GM18526 (cell line): ENCODE results near the gene APOLD1.

Source experiments
- POLR2A ChIP-seq: IDR thresholded peaks from 3 replicates; pipeline ENCODE4 v1.6.1; 2011; ENCODE audit not compliant: insufficient read length; ENCODE audit errors: extremely low read depth

The APOLD1 gene, protein sequence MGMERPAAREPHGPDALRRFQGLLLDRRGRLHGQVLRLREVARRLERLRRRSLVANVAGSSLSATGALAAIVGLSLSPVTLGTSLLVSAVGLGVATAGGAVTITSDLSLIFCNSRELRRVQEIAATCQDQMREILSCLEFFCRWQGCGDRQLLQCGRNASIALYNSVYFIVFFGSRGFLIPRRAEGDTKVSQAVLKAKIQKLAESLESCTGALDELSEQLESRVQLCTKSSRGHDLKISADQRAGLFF

DNA sequence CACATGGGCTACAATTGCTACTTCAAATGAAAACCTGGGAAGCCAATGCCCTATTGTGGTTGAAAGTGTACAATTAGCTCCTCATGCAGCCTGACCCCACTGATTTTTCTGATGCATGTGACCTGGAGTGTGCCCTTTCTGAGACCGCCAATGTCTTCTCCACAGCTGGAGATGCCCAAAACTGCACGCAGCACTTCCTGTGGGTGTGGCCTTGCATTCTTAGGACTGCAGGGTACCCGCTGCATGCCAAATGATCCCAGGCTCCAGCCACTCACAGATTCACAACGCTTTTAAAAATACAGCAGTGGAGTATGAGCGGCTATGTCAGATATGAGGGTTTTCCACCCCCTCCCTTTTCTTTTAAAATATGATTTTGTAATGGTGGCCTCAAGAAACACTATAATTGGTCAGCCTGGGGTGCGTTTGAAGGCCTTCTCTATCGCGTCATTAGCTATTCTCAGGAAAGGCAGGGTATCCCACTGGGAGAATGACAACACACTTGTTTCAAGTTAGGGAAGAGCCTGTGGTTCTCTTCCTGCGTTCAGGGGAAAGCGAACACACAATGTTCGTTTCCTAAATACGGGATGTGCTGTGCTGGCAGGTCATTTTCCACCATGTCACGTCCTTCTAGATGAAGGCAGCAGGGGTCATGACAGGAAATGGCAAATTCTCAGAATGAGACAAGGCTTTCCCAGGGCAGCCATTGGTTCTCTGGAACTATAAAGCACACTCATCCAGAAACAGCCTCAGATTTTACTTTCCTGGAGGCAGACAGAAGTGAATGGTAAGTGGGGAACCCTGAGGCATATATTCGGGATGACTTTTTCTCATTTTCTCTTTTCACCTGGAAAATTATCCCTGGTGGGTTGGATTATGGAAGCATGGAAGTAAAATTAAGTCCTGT lies at the start of gene APOLD1:
Gene APOLD1 (plus strand): TSS at position 749 of the 904 bp plus-strand sequence. CDS start 33 bp downstream, at position 782.
- TF ChIP-seq POLR2A, result no peak

DNA sequence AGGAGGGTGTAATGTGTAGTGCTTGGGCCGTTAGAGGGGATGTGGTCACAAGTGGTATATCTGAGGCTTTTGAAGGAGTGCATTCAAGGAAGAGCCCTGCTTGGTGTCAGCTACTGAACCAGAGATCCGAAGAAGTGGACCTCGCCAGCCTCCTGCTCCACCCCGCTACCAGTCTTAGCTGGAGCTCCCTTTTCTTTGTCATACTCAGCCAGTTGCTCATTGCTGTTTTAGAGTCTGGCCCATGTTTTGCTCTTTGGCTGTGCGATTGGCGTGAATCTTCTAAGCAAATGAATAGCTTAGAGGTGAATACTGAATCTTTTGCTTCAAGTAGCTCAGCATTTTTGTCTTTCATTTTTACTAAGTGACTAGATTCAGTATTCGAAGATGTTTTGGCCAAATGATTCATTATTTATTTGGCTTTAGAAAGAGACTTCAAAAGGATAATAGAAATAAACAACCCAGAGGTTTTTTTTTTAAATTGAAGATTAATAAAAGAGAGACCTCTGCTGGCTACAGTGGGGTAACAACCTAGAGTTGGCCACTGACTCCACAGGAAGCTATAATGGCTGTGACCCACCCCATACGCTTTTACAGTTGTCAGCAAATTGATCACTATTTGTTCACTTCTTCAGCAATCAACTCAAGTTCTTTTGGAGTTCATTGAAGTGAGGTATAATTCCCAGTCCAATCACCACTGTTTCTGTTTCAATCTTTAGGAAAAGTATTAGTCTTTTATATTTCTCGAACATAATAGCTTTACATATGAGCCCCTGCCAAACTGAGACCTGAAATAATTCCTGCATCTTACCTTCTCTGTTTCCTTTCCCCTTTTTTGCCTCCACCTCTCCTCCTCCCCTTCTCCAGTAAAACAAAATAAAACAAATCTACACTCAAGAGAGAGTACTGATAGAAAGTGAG lies 48.4 kb upstream of the APOLD1 start:
- no peak for TF ChIP-seq POLR2A

DNA sequence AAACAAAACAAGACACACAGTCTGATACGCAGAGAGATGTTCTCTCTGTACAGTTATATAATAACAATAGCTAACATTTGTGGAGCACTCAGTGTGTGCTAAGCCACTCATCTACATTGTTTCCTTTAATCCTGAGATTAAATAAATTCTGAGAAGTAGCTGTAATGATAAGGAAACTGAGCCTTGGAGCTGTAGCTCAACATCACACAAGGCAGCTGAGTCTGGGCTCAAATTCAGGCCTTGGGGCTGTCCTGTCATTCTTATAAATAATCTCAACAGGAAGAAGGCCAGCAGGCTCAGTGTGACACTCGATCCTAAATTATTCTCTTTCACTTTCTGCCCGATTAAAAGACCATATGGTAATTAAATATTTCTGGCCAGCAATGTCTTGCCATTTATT lies 43.8 kb upstream of the APOLD1 start:
- TF ChIP-seq POLR2A, result no peak

DNA sequence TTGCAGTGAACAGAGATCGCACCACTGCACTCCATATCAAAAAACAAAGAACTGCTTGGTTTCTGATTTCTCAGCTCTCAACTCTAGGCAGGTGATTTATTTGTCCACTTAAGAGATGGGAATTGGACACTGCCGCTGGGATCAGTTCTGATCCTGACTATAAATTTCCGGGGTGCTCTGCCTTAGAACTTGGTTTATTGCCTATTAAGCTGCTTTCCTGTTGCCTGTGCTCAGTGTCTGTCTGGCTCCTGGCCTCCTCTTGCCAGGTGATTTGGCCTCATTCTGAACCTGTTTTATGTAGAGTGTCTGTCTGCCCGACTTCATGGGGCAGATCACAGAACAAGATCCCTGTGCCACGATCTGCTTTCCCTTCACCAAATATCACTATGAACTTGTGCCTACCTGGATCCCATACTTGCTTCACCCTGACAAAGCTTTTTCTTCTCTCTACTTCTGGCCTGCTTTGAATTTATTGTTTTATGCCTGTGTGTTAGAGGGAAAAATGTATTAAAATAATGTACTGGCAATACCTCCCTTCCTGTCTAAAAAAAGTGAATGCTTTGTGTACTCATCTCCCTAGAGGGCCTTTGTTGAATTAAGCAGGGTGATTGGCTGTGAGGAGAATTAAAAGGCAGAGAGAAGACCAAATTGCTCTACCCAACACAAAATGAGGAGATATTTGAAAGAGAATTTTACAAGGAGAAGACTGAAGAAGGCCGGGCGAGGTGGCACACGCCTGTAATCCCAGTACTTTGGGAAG lies 40.7 kb upstream of the APOLD1 start:
- no peak for TF ChIP-seq POLR2A

DNA sequence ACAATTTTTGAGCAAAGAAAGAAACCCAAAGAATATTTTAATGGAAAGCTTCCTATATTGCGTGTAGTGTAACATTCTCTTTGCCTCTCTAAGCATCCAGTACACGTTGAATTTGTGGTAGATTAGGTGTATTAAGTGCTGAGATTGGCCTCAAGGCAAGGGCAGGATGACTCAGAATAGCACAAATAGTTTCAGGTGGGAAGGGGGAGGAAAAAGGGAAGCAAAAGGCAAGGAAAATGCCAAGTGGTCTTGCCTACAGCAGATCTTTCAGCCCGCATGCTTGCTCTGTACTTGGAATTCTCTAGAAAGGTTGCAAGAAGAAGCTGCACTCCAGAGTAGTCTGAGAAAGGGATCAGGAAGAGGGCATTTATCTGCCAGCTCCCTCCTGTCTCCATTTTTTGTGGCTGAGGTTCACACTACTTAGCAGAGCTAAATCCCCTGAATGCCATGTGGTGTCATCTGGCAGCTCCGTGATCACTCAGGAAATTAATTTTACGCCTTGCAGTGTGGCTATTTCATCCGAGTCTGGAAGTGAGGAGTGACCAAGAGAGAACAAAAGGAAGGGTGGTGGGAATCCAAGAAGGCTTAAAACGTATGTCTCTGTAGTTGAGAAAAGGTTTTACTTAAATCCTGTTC lies 39.8 kb upstream of the APOLD1 start:
- no peak for TF ChIP-seq POLR2A

DNA sequence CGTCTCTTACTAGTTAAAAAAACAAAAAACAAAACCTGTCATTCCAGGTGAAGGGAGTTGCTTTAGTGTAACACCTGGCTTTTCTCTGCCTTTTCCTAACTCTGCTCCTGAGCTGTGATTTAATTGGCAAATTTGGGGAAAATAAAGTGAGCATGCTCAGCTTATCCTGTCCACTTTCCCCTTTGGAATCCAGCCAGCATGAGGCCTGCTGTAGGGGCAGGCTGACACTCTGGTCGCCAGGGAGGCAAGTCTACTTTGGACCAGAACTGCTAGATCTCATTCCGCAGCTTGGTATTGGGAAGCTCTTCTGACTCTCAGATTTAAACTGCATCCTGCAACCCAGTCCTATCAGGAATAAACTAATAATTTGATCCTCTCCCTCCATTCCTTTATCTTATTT lies 38.2 kb upstream of the APOLD1 start:
- no peak for TF ChIP-seq POLR2A

DNA sequence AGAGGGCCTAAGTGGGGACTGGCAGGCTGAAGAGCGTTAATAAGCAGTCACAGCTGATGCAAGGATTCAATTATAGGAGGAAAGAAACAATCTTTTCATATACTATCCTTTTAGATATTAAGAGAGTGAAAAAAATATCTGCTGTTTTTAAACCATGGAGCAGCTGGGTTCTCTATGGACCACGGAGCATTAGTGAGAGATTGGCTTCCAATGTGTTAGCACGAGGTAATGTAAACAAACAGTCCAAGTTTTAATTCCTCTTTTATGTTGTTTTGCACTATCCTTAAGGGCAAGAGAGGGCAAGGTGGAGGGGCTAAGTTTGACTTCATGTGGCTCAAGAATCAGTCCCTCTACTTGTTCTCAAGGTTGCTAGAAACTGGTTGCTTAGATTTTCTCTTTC lies 37.4 kb upstream of the APOLD1 start:
- TF ChIP-seq POLR2A, result no peak

DNA sequence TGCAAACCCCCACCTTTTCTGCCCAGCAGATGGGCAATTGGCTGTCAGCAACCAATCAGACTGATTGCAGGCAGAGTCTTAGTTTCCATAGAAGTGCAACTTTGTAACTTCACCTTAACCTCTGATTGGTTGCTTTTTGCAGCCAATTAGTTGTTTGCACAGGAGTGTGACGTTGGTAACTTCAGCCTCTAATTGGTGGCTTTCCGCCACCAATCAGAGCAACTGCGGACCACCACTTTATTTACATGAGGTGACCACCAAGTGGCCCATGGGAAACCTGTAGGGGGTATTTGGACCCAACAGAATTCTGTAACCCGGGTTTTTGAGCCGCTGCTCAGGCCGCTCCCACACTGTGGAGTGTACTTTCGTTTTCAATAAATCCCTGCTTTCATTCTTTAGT lies 36.0 kb upstream of the APOLD1 start:
- TF ChIP-seq POLR2A, result no peak

DNA sequence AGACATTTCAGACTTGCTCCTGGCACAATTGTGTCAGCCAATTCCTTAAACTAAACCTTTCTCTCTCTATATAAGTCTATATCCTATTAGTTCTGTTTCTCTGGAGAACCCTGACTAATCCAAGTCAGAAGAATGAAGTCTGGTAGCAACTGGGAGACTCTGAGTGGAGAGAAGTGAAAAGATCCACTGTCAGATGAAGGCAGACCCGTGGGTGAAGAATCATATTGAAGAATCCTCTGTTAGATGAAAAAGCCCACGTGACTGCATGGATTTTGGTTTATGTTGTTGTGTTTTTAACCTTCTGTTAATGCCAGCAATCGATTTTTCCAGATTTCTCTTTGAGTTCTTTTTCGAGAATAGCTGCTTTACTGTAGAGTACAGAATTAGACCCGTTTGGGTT lies 29.5 kb upstream of the APOLD1 start:
- no peak for TF ChIP-seq POLR2A

DNA sequence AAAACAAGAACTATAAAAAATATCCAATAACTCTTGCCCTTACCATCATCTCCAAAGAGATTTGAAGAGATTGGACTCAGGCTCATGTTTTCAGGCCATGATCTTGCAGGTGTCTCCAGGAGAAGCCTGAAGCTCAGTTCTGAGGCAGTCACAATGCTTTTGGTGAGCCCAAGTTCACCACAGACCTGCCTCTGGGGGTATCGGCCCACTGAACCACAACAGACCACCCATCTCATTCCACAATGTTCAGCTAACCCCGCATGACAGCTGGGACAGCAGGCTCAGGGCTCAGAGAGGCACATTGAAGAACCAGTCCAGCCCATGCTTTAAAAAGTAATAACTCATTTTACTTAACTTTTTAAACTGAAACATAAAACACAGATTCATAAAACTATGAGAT lies 28.3 kb upstream of the APOLD1 start:
- TF ChIP-seq POLR2A, result no peak

DNA sequence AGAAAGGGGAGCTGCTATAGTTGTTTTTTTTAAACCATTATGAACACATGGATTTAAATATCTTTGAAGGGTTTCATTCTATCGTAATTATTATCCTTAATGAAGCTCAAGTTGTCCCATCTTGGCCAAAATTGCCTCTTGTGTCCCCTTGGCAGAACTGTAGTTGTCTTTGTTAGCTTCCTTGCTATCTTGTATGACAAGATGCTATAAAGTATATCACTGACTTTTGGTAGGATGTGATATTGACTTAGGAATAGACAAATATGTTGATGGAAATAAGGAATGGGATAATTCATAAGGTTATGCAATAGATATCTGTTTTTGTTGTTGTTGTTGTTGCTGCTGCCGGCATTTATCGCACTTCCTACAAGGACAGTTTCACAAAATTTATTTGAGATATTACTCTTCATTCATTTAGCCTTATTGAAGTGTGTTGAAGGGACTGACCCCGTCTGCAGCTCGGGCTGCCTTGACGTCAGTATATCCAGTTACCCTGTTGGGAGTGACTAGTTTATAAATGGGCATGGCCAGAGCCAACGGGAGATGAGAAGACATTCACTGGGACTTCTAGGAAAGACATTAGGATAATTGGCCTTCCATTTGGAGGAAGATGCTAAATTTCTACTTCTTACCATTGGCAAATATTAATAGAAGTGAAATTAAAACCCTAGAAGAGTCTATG lies 26.1 kb upstream of the APOLD1 start:
- no peak for TF ChIP-seq POLR2A

DNA sequence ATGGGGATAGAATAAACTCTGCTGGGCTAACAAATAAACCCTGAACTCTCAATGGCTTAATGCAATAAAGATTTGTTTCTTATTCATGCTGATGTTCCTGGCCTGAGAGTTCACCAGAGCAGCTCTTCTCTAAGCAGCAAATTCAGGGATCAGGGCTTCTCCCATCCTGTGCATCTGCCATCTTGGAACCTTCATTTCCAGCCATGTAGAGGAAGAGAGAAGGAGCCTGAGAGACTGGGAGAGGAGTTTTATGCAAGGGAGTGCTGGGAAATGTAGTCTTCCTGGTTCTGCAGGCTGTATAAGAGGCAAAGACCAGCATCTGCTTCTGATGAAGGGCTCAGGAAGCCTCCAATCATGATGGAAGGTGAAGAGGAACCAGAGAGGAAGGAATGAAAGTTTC lies 20.6 kb upstream of the APOLD1 start:
- no peak for TF ChIP-seq POLR2A

DNA sequence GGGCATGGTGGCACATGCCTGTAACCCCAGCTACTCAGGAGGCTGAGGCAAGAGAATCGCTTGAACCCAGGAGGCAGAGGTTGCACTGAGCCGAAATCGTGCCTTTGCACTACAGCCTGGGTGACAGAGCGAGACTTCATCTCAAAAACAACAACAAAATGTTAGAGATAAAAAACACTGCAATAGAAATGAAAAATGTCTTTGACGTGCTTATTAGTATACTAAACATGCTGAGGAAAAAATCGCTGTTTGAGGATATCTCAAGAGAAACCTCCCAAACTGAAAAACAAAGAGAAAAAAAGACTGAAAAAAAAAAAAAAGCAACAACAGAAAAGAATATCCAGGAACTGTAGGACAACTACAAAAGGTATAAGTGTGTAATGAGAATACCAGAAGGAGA lies 15.2 kb upstream of the APOLD1 start:
- TF ChIP-seq POLR2A, result no peak

DNA sequence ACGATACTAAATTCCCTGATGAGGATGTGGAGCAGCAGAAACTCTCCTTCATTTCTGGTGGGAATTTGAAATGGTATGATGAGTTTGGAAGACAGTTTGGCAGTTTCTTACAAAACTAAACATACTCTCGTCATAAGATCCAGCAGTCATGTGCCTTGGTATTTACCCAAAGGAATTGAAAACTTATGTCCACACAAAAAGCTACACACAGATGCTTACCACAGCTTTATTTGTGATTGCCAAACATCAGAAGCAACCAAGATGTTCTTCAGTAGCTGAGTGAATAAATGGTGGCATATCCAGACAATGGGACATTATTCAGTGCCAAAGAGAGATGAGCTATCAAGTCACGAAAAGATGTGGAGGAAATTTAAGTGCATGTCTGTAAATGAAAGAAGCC lies 10.7 kb upstream of the APOLD1 start:
- no peak for TF ChIP-seq POLR2A
